Measurements from ENCODE around the gene RAB4A.

RAB4A gene

DNA sequence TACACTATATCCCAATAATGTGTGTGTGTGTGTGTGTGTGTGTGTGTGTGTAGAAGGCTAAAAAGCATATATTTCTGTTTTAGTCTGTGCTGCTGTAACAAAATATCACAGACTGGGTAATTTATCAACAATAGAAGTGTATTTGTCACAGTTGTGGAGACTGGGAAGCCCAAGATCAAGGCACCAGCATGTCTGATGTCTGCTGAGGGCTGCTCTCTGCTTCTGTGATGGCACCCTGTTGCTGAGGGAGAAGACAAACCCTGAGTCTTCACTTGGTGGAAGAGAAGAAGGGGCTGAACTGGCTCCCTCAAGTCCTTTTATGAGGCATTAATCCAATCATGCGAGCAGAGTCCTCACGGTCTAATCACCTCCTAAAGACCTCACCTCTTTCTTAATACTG, 23.0 kb upstream of the RAB4A start:
- Histone ChIP-seq H3F3A (ENCODE audit: insufficient read depth) (no peaks in the 10 kb centered on the region), H3K9me3 (ENCODE audit: insufficient read depth, low read length) (no peaks in the 10 kb centered on the region), H3K9me2 (replicated peaks; ENCODE audit: insufficient read depth, low read length) (no peaks in the 10 kb centered on the region), H3K36me3 (ENCODE audit: low read length) (no peaks in the 10 kb centered on the region), H3K27me3 (ENCODE audit: low read length) (no peaks in the 10 kb centered on the region), H4K20me1 (ENCODE audit: low read depth, low read length) (no peaks in the 10 kb centered on the region), H2AFZ (ENCODE audit: low read depth, low read length, severe bottlenecking) (no peak overlapping the region), H3K79me2 (ENCODE audit: insufficient read depth, low read length) (no peaks in the 10 kb centered on the region), H3K27ac (ENCODE audit: low read depth, low read length) (no peak overlapping the region), H3K9ac (ENCODE audit: low read length) (no peak overlapping the region), H3K4me3 (ENCODE audit: insufficient read depth, low read length, poor library complexity, severe bottlenecking) (no peak overlapping the region), H3K4me2 (ENCODE audit: low read depth, low read length, poor library complexity, severe bottlenecking) (no peak overlapping the region)
- no peak for TF ChIP-seq EZH2phosphoT487 (conservative IDR thresholded peaks at IDR 0.05; ENCODE audit: low read length)
- TF ChIP-seq, protein P1, sequence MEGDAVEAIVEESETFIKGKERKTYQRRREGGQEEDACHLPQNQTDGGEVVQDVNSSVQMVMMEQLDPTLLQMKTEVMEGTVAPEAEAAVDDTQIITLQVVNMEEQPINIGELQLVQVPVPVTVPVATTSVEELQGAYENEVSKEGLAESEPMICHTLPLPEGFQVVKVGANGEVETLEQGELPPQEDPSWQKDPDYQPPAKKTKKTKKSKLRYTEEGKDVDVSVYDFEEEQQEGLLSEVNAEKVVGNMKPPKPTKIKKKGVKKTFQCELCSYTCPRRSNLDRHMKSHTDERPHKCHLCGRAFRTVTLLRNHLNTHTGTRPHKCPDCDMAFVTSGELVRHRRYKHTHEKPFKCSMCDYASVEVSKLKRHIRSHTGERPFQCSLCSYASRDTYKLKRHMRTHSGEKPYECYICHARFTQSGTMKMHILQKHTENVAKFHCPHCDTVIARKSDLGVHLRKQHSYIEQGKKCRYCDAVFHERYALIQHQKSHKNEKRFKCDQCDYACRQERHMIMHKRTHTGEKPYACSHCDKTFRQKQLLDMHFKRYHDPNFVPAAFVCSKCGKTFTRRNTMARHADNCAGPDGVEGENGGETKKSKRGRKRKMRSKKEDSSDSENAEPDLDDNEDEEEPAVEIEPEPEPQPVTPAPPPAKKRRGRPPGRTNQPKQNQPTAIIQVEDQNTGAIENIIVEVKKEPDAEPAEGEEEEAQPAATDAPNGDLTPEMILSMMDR (IDR thresholded peaks at IDR 0.05; ENCODE audit: insufficient read depth, low read length, poor library complexity, severe bottlenecking) = no peak

DNA sequence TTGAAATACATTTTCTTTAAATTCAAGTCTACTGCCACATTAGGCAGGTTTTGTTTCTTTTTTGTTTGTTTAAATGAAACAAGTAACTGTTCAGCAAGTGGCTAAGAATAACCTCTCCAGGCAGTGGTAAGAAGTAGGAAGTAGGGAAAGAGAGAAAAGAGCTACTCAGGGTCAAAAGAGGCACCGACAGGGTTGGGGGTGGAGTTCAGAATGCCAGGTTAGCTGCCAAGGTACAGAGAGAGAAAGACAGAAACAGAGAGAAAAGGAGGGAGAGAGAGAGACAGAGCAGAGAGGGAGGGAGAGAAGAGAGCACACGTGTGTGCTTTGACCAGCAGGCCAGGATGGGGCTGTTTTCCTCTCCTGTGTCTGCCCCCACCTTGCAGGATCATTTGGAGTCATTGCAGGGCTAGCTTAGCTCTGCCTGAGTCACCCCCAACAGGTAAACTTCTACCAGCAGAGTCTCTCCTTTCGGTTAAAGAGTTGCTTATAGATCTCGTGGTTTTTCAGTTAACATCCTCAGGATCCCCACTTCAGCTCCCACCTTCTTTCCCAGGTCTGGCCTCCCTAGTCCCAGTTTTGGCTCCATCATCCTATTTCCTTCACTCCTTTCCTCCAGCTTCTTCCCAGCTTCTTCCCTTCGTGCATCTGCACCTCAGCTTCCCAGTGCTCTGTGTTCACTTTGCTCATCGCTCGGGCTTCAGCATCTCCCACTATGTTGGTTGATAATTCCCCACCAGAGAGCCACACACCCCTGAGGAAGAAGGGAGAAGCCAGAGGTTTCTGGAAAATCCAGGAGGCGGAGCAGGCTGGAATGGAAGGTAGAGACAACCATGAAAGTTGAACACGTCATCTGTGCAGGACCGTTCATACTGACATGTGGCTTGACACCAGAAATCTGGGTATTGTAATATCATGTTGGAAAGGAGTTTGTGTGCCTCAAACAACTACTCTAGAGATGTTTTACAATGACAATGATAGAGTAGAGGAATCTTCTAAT, 21.8 kb upstream of the RAB4A start:
- H3K27ac ChIP-seq (ENCODE audit: low read depth, low read length) = no peak overlapping the region
- no peak overlapping the region for H3K9ac ChIP-seq (ENCODE audit: low read length)
- H3F3A ChIP-seq (ENCODE audit: insufficient read depth) = no peaks in the 10 kb centered on the region

GRCh38 chr1:229249854-229250644, 20.9 kb upstream of the RAB4A start:
- no peak overlapping the region for H2AFZ ChIP-seq (ENCODE audit: low read depth, low read length, severe bottlenecking)
- H3K4me2 ChIP-seq (ENCODE audit: low read depth, low read length, poor library complexity, severe bottlenecking) = no peak overlapping the region
- no peaks in the 10 kb centered on the region for H3K36me3 ChIP-seq (ENCODE audit: low read length)
- no peaks in the 10 kb centered on the region for H3K27me3 ChIP-seq (ENCODE audit: low read length)
- H3K9me2 ChIP-seq (replicated peaks; ENCODE audit: insufficient read depth, low read length) = no peaks in the 10 kb centered on the region
- H3K9ac ChIP-seq (ENCODE audit: low read length) = no peak overlapping the region
- TF ChIP-seq EZH2phosphoT487 (conservative IDR thresholded peaks at IDR 0.05; ENCODE audit: low read length) = no peak
- TF ChIP-seq, protein P1 (IDR thresholded peaks at IDR 0.05; ENCODE audit: insufficient read depth, low read length, poor library complexity, severe bottlenecking) = no peak
- no peaks in the 10 kb centered on the region for H3K9me3 ChIP-seq (ENCODE audit: insufficient read depth, low read length)
- H4K20me1 ChIP-seq (ENCODE audit: low read depth, low read length) = no peaks in the 10 kb centered on the region
- H3F3A ChIP-seq (ENCODE audit: insufficient read depth) = no peaks in the 10 kb centered on the region
- no peak overlapping the region for H3K4me3 ChIP-seq (ENCODE audit: insufficient read depth, low read length, poor library complexity, severe bottlenecking)
- H3K27ac ChIP-seq (ENCODE audit: low read depth, low read length) = no peak overlapping the region
- H3K79me2 ChIP-seq (ENCODE audit: insufficient read depth, low read length) = no peaks in the 10 kb centered on the region

More for the DNA sequence above, 21.8 kb upstream of the RAB4A start:
- no peaks in the 10 kb centered on the region for H3K9me3 ChIP-seq (ENCODE audit: insufficient read depth, low read length)
- H3K4me3 ChIP-seq (ENCODE audit: insufficient read depth, low read length, poor library complexity, severe bottlenecking) = no peak overlapping the region
- TF ChIP-seq, protein P1 (IDR thresholded peaks at IDR 0.05; ENCODE audit: insufficient read depth, low read length, poor library complexity, severe bottlenecking) = no peak
- no peak for TF ChIP-seq EZH2phosphoT487 (conservative IDR thresholded peaks at IDR 0.05; ENCODE audit: low read length)
- no peak overlapping the region for H3K4me2 ChIP-seq (ENCODE audit: low read depth, low read length, poor library complexity, severe bottlenecking)
- no peaks in the 10 kb centered on the region for H4K20me1 ChIP-seq (ENCODE audit: low read depth, low read length)
- H3K27me3 ChIP-seq (ENCODE audit: low read length) = no peaks in the 10 kb centered on the region
- H3K36me3 ChIP-seq (ENCODE audit: low read length) = no peaks in the 10 kb centered on the region
- no peak overlapping the region for H2AFZ ChIP-seq (ENCODE audit: low read depth, low read length, severe bottlenecking)
- no peaks in the 10 kb centered on the region for H3K9me2 ChIP-seq (replicated peaks; ENCODE audit: insufficient read depth, low read length)
- H3K79me2 ChIP-seq (ENCODE audit: insufficient read depth, low read length) = no peaks in the 10 kb centered on the region

Measured in SU-DHL-6 (cell line).